Measurements from ENCODE around the gene IQSEC3. TPM values are rescaled to one million over a fixed set of nuclear protein-coding genes. Genes with fewer than 3 reads are reported as not detected.

Gene IQSEC3
- total RNA-seq, 1 experiment from 2014 or later, result 0.55 TPM

- no peak for TF ChIP-seq CTCF (conservative IDR thresholded peaks at IDR 0.05)
- Histone ChIP-seq H2BK5ac (ENCODE audit: insufficient read length, low read length) (no peak overlapping the region), H2AFZ (ENCODE audit: low read length) (no peak overlapping the region), H4K91ac (ENCODE audit: insufficient read length, low read depth, low read length) (no peak overlapping the region), H2AK5ac (ENCODE audit: insufficient read length, low read length) (no peak overlapping the region), H3K4me2 (ENCODE audit: insufficient read depth, insufficient read length, low read length) (no peak overlapping the region), H3K79me2 (ENCODE audit: insufficient read depth, low read length) (no peaks in the 10 kb centered on the region), H3K56ac (ENCODE audit: insufficient read length, low read depth, low read length) (no peak overlapping the region), H3K27ac (ENCODE audit: insufficient read length, low read depth, low read length) (no peak overlapping the region), H3K9ac (ENCODE audit: extremely low read depth, insufficient read length, low read length) (no peak overlapping the region), H3K23me2 (ENCODE audit: insufficient read length, low read depth, low read length, poor library complexity, severe bottlenecking) (peaks cover 3% of the 10 kb centered on the region), H3K14ac (ENCODE audit: insufficient read depth, low read length) (no peak overlapping the region), H3K4ac (ENCODE audit: low read depth, low read length) (no peak overlapping the region), H2BK20ac (ENCODE audit: low read depth, low read length, poor library complexity, severe bottlenecking) (no peak overlapping the region), H3K9me3 (ENCODE audit: control insufficient read depth, low read depth, low read length) (no peaks in the 10 kb centered on the region), H2BK15ac (ENCODE audit: low read depth, low read length) (no peak overlapping the region), H4K5ac (ENCODE audit: insufficient read length, low read depth, low read length) (no peak overlapping the region), H4K8ac (replicated peaks; ENCODE audit: insufficient read length, low read depth, low read length) (no peak overlapping the region), H3K4me1 (ENCODE audit: insufficient read depth, low read length) (peaks cover 9% of the 10 kb centered on the region; the same call in 1 of the 2 replicates), H3T11ph (ENCODE audit: low read length) (no peak overlapping the region), H3K18ac (ENCODE audit: insufficient read length, low read depth, low read length) (no peak overlapping the region), H3K79me1 (ENCODE audit: insufficient read depth, low read depth, low read length, poor library complexity, severe bottlenecking) (no peaks in the 10 kb centered on the region), H3K27me3 (ENCODE audit: insufficient read depth, low read length) (no peaks in the 10 kb centered on the region), H2BK12ac (ENCODE audit: insufficient read length, low read depth, low read length) (no peak overlapping the region), H3K23ac (ENCODE audit: insufficient read length, low read depth, low read length) (no peak overlapping the region), H4K20me1 (ENCODE audit: control insufficient read depth, insufficient read depth, insufficient read length) (no peaks in the 10 kb centered on the region), H2BK120ac (ENCODE audit: low read depth, low read length, poor library complexity, severe bottlenecking) (no peak overlapping the region)
- H3K27me3 Mint-ChIP-seq (ENCODE audit: low read depth), result peaks cover 8% of the 10 kb centered on the region
- H3K36me3 Mint-ChIP-seq (ENCODE audit: insufficient read depth in 1 of 3, low read depth in 3 of 3), result no peaks in the 10 kb centered on the region
- H3K27ac Mint-ChIP-seq, result no peak overlapping the region
- H3K4me1 Mint-ChIP-seq, result peaks cover 40 to 67% of the 10 kb centered on the region in 2 experiments
- peaks cover 0 to under 1% of the 10 kb centered on the region in 2 experiments; a peak in 2 of 5 replicates for H3K9me3 Mint-ChIP-seq
- no peak overlapping the region for H3K4me3 Mint-ChIP-seq
- no CpG with 5 or more reads among the region's 4 CpGs for WGBS (ENCODE audit: extremely low coverage, insufficient read length, low lambda C conversion rate)
- DNase-seq, result no peak
Measured at GRCh38 chr12:105696-106095, 39.1 kb downstream of the IQSEC3 start.

Data from H9 (cell line).